Frontal cortex (tissue), 4 donors: Measurements from ENCODE around the gene RIT2. TPM values are rescaled to one million over a fixed set of nuclear protein-coding genes. Genes with fewer than 3 reads are reported as not detected.
"Not testable (repeated sequence)": the region's sequence is repeated elsewhere in the genome, so short reads cannot be mapped to it uniquely, and the experiment has no call there.

Experiments
- DNase-seq, 2 donors: peaks; one replicate each; pipeline ENCODE4 v3.0.0; 2012; ENCODE audit warnings: low spot score in 2 of 2
- FAIRE-seq: peaks from 2 replicates; lab custom pipeline; 2012; peaks lifted over from hg19 to GRCh38; lab: Jason Lieb, UNC
- total RNA-seq: library from RNA; depleted of rRNA; stranded (reverse); fragments of >200 nt; gene quantifications from one replicate; pipeline ENCODE4 v1.2.3, GENCODE V29; 2014
- donor health status: control.
- donor health status: control.
- donor health status: control.

Gene RIT2
- total RNA-seq, 1 donor from 2014 or later = 29.3 TPM

DNA sequence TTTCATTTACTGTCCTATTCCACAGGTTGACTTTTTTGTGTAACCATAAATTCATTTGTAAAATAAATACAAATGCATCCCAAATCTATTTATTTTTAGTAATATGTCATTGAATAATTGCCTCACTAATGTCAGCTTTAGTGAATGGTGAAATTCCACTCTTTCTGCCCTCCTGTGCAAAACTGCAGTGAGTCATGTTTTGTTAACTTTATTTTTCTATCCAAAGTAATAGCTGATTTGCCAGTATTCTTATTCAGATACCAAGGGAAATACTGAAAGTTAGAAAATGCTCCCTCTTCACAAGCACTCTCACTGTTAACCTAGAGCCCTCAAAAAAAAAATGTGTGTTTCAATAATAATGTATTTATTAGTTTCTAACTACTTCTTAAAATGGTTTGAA lies 322.8 kb downstream of the RIT2 start:
- FAIRE-seq (no peak), DNase-seq (no peak)

DNA sequence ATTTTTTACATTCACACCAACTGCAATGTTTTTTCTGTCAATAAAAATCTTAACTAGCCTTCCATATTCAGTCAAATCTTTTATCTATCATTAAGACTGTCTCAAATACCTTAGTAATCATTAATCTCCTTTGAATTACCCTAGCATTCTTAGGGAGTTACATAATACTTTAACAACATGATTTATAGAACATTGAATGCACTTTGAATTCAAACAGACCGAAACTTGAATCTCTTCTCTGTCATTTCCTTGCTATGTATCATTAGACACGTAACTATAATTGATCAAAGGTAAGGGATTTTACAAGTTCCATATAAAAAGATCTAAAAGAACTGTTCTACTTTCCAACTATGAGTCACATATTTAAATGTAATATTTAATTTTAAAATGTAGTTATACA lies 330.9 kb downstream of the RIT2 start:
- DNase-seq = no peak
- FAIRE-seq = peak; percentile 79

DNA sequence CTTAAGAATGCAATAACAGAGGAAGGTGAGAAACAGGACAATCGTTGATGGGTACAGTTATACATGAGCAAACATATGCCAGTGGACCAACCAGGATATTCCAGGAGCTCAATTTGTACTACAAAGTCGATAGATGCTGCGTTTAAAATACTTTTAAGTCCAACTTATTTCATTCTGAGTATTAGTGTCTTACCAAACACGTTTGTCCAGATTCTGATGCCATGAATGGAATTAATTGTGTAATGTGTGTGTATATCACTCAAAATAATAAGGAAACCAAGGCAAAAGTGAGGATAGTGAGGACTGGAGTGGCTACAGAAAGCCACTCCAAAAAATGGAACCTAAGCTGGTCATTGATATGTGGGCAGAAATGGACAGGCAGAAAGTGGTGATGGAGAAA lies 332.6 kb downstream of the RIT2 start:
- DNase-seq = no peak
- no peak for FAIRE-seq

DNA sequence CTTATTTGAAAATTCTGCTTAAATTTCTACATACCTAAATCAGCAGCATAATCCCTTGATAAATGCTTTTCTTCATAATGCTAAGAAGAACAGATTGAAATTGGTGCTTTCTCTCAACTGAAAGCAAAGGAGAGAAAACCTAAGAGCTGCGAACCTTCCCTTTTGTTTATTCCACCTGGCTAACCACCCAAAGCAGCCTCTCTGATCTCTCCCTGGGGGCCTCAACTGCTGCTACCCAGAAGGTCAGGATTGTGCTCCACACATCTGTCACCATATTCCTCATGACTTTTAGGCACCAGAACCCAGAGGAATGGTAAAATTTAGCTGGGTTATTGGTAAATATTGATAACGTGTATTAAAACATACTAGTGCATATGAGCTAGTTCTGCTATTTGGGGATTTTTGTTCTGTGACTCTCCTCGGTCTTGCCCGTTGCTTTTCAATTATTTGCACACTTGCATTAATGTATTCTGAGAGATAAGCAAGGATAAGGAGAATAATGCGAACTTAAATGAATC lies 334.1 kb downstream of the RIT2 start:
- FAIRE-seq = no peak
- DNase-seq = no peak

DNA sequence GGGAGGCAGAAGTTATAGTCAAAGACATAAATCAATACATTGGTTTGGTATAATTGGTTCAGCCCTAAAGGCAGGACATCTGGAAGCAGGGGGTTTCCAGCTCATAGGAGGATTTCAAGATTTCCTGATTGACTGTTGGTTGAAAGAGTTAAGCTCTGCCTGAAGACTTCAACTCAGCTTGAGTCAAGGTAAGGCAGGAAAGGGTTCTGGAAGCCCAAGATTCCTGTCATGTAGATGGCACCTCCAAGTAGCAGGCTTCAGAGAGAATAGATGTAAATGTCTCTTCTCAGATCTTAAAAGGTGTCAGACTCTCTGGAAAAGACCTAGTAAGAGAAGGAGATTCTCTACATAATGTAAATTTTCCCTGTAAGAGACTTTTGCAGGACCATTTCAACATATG lies 335.3 kb downstream of the RIT2 start:
- DNase-seq = no peak
- FAIRE-seq = no peak

DNA sequence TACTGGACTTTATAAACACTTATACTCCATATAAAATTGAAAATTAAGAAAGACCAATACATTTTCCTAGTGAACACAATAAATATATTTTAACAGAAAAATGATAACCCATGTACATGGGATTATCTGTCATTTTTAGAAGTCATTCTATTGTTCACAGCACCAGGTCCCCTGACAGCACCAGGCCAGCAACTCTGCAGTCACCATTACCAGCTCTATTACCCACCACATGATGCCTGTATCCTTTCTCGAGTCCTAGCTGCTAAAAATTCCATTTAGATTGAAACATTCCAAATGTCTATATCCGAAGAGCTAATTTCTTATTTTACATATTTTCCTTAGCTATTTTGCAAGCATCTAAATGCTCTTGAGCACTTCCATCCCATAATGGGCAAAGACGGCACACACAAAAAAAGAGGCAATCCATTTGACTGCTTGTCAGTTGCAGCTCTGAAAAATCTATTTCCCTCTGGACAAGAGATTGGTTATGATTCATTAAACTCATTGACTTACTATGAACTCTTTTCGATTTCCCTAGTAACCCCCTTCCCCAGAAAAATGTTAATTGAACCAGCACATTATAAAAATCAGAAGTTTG lies 336.9 kb downstream of the RIT2 start:
- no peak for DNase-seq

DNA sequence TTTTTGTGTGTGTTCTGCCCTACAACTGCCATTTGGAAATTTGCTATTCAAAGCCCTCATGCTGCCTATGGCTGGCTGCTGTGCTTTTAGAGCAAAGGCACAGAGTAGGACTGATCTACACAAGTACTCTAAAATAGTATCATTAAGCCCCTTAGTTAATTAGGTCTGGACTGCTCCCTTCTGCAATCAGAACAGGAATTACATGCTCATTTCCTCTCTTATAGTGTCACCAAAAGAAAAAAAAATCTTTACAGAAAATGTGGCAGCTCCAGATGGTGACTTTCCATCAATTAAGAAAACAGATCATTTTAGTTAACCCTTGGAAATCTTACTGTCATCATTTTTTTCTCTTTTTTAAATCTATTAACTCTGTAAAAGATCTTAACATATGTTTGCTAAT lies 337.5 kb downstream of the RIT2 start:
- no peak for FAIRE-seq
- no peak for DNase-seq

More for the DNA sequence above, 336.9 kb downstream of the RIT2 start:
- FAIRE-seq = no peak

DNA sequence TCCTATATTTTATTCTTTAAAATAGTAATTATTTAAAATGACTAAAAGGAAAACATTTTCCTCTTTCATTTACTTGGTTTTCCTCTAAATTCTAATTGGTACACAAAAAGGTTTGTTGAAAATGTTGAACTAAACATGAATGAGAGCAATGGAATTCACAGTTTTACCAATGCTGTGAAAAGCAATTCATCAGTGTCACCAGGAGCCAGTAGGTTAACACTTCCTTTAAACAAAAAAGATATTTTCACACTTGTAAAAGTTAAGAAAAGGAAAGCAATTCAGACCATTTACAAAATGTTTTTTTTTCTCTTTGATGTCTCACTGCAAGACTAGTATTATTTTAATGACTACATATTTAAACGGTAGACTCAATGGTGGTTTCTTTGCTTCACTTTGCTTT lies 341.6 kb downstream of the RIT2 start:
- no peak for DNase-seq

DNA sequence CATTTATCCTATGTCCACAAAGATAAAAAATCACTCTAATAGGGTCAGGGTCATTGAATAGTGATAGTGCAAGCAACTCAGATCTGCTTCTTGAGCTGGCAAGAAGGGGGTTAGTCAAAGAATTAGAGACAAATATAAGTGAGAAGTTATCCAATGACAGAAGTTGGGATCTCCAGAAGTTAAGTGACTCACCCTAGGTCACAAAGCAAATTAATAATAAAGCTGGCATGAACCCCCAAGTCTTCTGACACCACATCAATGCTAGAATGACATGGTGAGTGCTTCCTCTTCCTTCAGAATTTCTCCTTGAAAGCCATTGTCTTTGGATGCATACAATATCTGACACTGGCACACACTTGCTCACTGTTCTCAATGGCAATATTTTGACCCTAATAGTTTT lies 343.5 kb downstream of the RIT2 start:
- no peak for DNase-seq
- no peak for FAIRE-seq

More for the DNA sequence above, 341.6 kb downstream of the RIT2 start:
- FAIRE-seq = no peak

DNA sequence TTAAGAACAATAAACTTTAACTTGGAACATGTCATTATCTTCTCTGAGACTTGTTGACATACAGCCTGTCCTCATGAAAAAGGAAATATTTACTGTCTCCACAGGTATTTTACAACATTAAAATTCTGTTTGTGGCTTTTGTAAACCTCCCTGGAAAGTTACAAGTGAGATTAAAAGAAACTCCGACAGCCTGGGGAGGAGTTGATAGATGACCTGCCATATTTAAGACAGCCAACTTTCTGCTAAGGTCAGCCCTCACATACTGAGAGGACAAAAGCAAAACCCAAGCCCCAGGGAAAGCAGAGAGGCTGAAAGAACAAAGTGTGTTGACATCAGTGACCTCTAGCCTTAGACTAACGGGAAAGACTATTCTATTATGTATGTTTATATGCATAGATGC lies 350.2 kb downstream of the RIT2 start:
- FAIRE-seq (no peak), DNase-seq (no peak)

DNA sequence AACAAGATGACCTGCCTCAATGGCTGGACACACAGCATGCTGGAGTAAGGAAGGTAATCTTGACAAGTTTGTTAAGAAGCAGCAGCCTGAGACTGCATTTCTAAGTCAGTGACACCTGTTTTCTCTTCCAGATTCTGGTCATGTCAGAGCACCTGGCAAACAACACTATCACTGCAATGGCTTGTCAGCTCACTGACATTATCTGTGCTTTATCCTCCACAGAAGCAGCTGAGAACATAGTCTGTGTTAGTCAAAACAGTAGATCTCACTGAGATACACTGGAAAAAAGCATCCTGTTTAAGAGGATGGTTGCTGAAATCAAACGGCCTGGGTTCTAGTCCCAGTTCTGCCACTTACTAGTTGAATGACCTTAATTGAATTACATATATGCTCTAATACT lies 355.2 kb downstream of the RIT2 start:
- DNase-seq = no peak

DNA sequence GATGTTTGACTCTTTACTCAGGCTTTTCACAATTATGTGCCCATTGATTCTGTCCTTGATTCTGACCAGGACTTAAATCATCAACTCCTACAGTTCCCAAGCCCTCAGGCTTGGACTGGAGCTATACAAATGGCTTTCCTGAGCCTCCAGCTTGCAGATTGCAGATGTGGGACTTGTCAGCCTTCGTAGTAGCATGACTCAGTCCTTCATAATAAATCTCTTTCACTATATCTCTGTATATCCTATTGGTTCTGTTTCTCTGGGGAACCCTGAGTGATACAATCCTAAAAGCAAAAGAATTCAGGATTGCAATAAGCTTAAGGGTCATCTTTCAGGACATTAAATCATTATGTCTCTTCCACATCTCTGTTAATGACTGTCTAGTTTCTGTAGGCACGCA lies 356.6 kb downstream of the RIT2 start:
- FAIRE-seq = no peak
- no peak for DNase-seq

More for the DNA sequence above, 355.2 kb downstream of the RIT2 start:
- no peak for FAIRE-seq

DNA sequence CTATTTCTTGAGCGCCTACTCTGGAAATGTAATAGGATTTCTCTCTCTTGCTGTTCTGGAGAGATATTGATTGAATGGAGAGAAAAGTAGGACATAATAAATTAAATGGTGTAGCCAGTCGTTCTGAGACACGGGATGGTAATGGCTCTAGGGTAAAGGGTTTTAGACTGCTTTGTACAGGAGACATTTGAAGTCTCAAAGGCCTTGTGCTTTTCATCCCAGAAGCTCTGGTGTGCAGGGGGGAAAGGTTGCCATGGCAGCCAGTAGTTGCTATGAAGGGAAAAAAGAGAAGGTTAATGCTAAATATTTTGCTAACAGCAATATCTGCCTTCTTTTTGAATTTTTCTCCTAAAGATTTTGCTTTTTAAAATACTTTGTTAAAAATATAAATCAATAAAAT lies 359.3 kb downstream of the RIT2 start:
- DNase-seq (no peak), FAIRE-seq (no peak)

DNA sequence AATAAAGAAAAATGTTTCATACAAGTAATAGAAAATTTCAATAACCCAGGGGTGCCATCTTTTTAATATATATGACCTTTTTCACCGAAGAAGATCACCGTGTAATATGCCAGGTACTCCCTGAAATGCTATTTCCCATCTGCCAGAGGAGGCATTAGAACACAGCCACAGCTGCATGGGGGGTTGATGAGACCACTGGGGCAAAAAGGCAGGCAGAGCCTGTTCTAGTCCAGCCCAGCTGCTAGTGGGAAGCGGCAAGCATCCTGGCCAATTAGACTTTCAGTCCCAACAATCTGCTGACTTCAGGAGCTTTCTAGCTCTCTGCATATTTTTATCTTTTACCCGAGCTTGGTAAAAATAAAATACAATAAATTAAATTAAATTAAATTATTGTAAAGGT lies 362.6 kb downstream of the RIT2 start:
- DNase-seq (no peak), FAIRE-seq (no peak)

DNA sequence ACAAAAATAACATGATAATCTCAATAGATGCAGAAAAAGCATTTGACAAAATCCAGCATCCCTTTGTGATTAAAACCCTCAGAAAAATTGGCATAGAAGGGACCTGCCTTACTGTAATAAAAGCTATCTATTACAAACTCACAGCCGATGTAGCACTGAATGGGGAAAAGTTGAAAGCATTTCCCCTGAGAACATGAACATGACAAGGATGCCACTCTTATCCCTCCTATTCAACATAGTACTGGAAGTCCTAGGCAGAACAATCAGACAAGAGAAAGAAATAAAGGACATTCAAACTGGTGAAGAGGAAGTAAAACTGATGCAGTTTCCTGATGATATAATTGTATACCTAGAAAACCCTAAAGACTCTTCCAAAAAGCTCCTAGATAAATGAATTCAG lies 368.7 kb downstream of the RIT2 start:
- no peak for FAIRE-seq

DNA sequence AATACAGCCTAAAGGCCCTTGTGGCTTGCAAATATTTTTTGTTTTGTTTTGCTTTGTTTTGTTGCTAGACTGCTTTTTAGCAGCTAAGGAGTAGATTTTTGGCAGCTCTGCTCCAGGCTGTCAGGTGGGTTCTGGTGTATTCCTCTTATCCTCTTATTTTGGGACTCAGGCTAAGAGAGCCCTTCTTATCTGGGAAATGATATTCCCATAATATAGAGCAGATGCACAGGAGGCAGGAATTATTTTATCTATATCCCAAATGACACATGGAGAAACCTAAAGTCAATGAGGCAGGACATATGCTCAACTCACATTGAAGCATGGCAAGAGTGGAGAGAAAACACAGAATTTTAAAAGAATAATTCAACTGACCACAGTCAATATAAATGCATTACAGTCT lies 369.6 kb downstream of the RIT2 start:
- DNase-seq = no peak
- no peak for FAIRE-seq

More for the DNA sequence above, 368.7 kb downstream of the RIT2 start:
- DNase-seq = no peak

DNA sequence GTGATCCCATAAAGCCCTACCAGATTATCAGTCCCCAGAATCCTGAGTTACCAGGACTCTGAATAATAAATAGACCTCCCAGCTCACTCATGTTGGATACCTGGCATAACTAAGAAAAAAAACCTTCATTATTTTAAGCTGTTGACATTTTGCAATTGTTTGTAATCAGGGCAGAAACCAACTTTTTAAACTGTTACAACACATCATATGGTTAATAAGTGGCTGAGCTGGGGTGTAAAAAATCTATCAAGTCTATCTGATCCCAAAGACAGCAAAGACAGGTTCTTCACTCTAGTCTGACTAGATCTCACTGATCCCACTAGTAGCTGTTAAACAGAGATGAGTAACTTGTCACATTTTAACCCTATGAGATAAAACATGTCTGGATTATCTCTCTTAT lies 370.3 kb downstream of the RIT2 start:
- DNase-seq (no peak), FAIRE-seq (no peak)

DNA sequence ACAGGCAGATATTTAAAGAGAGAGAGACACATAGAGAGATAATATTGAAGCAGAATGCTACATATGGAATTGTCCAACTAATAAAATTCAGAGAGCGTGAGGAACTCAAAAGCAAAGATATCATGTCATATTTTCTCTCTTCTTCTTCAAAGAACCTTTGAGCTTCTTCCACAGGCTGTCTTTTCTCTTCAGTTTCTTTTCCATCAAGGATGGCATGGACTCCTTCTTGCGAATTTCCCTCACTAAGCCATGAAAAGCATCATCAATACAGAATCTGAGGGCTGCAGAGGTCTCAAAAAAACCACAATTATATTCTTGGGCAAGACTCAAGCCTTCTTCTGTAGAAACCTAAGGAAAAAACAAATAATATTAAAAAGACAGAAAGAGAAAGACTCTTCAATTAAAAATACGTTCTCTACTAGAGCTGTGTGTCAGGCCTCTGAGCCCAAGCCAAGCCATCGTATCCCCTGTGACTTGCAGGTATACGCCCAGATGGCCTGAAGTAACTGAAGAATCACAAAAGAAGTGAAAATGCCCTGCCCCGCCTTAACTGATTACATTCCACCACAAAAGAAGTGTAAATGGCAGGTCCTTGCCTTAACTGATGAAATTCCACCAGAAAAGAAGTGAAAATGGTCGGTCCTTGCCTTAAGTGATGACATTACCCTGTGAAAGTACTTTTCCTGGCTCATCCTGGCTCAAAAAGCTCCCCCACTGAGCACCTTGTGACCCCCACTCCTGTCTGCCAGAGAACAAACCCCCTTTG lies 371.9 kb downstream of the RIT2 start:
- no peak for FAIRE-seq
- no peak for DNase-seq

DNA sequence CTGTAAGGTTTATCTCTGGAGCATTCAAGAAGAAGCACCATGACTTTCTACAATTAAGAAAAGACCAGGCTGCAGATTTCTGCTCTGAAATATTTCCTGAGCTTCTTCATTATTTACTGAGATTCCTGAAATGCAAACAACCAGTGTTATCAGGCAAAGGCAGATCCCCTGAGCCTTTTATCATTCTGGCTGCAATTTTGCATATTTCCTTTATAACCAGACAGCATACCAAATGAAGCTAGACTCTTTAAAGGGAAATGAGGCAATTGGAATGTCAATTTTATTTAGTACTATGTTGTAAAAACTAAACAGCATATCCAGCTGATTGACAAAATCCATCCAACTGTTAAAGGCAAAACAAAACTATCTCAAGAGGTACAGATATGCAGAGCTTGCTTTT lies 372.5 kb downstream of the RIT2 start:
- FAIRE-seq (no peak), DNase-seq (no peak)

DNA sequence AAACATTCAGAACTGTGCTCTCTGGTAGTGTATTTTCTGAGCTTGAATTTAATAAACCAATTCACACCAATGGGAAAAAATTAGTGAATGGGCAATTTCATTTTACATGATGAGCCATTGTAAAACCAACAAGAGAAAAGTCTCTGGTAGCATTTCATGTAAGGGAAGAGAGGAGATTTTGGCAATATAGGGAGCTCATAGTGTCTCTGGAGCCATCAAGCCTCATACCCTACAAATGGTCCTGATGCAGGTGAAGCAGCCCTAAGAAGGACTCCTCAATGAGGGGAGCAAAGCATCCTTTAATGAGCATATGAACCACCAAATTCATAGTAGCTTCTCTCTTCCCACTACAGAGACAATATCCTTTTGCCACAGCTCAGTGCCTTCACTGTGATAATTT lies 373.0 kb downstream of the RIT2 start:
- FAIRE-seq = no peak

DNA sequence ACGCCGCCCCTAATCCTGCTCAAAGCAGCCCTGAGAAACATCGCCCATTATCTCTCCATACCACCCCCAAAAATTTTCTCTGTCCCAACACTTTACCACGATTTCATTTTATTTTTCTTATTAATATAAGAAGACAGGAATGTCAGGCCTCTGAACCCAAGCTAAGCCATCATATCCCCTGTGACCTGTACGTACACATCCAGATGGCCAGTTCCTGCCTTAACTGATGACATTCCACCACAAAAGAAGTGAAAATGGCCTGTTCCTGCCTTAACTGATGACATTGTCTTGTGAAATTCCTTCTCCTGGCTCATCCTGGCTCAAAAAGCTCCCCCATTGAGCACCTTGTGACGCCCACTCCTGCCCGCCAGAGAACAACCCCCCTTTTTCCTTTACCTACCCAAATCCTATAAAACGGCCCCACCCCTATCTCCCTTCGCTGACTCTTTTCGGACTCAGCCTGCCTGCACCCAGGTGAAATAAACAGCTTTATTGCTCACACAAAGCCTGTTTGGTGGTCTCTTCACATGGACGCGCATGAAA lies 373.6 kb downstream of the RIT2 start:
- not testable (repeated sequence) for FAIRE-seq, DNase-seq

More for the DNA sequence above, 373.0 kb downstream of the RIT2 start:
- no peak for DNase-seq
